Suprapubic skin (tissue), 4 donors: ENCODE data around the gene CYREN. TPM values are rescaled to one million over a fixed set of nuclear protein-coding genes. Genes with fewer than 3 reads are reported as not detected.
"Not testable (repeated sequence)": the region's sequence is repeated elsewhere in the genome, so short reads cannot be mapped to it uniquely, and the experiment has no call there.

Experiments
- DNase-seq, 2 donors: peaks; one replicate each; pipeline ENCODE4 v3.0.0-alpha.2; 2019; ENCODE audit warnings: low spot score in 2 of 2
- H3K27ac ChIP-seq: fragments of 200-600 bp; sonication (generic); one replicate; pipeline ENCODE4 v1.5.1; 2019
- H3K27me3 ChIP-seq: fragments of 200-600 bp; sonication (generic); one replicate; pipeline ENCODE4 v1.5.1; 2019
- H3K36me3 ChIP-seq: fragments of 200-600 bp; sonication (generic); one replicate; pipeline ENCODE4 v1.5.1; 2019
- H3K4me1 ChIP-seq: fragments of 200-600 bp; sonication (generic); one replicate; pipeline ENCODE4 v1.5.1; 2019
- H3K4me3 ChIP-seq: fragments of 200-600 bp; sonication (generic); one replicate; pipeline ENCODE4 v1.5.1; 2019; ENCODE audit warnings: mild to moderate bottlenecking
- H3K9me3 ChIP-seq: fragments of 200-600 bp; sonication (generic); one replicate; pipeline ENCODE4 v1.5.1; 2019
- EP300 ChIP-seq: sonication (generic); formaldehyde crosslinking; IDR thresholded peaks from one replicate; pipeline ENCODE4 v1.6.1; 2017; ENCODE audit warnings: antibody characterized with exemption
- POLR2A ChIP-seq, 2 donors: fragments of 450-650 bp; IDR thresholded peaks; one replicate each; pipeline ENCODE4 v1.6.1; 2017; ENCODE audit warnings: antibody characterized with exemption in 2 of 2, mild to moderate bottlenecking in 2 of 2, moderate library complexity in 2 of 2
- POLR2AphosphoS5 ChIP-seq, 3 donors: sonication (generic); formaldehyde crosslinking; IDR thresholded peaks; one replicate each; pipeline ENCODE4 v1.6.1; 2017; ENCODE audit warnings: antibody characterized with exemption in 3 of 3
- WGBS: methylation state at CpG from one replicate; pipeline ENCODE4 v1.1.5; 2018; 5-methylcytosine and 5-hydroxymethylcytosine counted together
- total RNA-seq, 4 donors: library from RNA; depleted of rRNA; stranded (reverse); fragments of >200 nt; gene quantifications; one replicate each; pipeline ENCODE4 v1.1.0, GENCODE V29; 2016
- TF ChIP-seq, protein P1 (sequence below), 2 donors: fragments of 200-600 bp in 1 of 2; fragments of 450-650 bp in 1 of 2; sonication (generic) in 1 of 2; IDR thresholded peaks; one replicate each; pipeline ENCODE4 v1.5.1; 2016 to 2019; ENCODE audit warnings: antibody characterized with exemption in 2 of 2, mild to moderate bottlenecking in 1 of 2, moderate library complexity in 1 of 2

CYREN gene
- total RNA-seq, 4 donors from 2014 or later, result 25.2 to 40.0 (median 32.4) TPM

DNA sequence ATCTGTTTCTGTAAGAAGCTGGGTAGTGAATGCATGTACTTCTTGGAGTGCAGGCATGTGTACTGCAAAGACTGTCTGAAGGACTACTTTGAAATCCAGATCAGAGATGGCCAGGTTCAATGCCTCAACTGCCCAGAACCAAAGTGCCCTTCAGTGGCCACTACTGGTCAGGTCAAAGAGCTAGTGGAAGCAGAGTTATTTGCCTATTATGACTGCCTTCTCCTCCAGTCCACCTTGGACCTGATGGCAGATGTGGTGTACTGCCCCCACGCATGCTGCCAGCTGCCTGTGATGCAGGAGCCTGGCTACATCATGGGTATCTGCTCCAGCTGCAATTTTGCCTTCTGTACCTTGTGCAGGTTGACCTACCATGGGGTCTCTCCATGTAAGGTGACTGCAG, 41.6 kb downstream of the CYREN start:
- no peak for TF ChIP-seq EP300
- H3K9me3 ChIP-seq, result no peaks in the 10 kb centered on the region
- H3K4me1 ChIP-seq, result no peaks in the 10 kb centered on the region
- no peak for DNase-seq
- no peak overlapping the region for H3K4me3 ChIP-seq
- WGBS, result 100% methylated on average over 1 of the region's 1 CpG
- no peak overlapping the region for H3K27ac ChIP-seq
- no peaks in the 10 kb centered on the region for H3K27me3 ChIP-seq
- H3K36me3 ChIP-seq, result no peaks in the 10 kb centered on the region

DNA sequence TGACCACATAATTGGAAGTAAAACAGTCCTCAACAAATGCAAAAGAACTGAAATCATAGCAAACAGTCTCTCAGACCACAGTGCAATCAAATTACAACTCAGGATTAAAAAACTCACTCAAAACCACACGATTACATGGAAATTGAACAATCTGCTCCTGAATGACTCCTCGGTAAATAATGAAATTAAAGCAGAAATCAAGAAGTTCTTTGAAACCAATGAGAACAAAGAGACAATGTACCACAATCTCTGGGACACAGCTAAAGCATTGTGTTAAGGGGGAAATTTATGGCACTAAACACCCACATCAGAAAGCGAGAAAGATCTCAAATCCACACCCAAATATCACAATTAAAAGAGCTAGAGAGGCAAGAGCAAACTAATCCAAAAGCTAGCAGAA, 45.9 kb downstream of the CYREN start:
- DNase-seq, H3K9me3 ChIP-seq, H3K4me3 ChIP-seq, H3K4me1 ChIP-seq, H3K36me3 ChIP-seq, H3K27ac ChIP-seq, H3K27me3 ChIP-seq: not testable (repeated sequence)
- 73% methylated on average over 3 of the region's 3 CpGs for WGBS

DNA sequence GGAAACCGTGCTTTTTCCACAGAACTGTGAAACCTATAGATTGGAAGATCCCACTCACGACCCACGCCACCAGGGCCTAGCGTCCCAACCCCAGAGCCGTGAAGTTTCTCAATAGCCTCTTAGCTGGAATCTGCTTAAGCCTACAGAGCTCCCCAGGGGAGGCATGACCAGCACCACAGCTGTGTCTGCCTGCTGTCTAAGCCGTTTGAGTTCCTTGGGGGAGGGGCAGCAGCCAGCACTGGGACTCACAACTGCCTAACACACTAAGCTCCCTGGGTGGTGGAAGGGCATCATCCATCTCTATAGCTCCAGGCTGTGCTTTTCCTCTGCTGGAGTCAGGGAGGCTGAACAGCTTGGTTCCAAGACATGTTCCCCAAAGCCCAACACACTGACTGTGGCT, 48.6 kb downstream of the CYREN start:
- Histone ChIP-seq H3K4me1 (no peaks in the 10 kb centered on the region), H3K27ac (no peak overlapping the region), H3K9me3 (peaks cover 5% of the 10 kb centered on the region), H3K27me3 (no peaks in the 10 kb centered on the region), H3K4me3 (no peak overlapping the region), H3K36me3 (no peaks in the 10 kb centered on the region)
- DNase-seq, result no peak
- TF ChIP-seq POLR2AphosphoS5 (IDR thresholded peaks at IDR 0.05) (no peak), POLR2A (IDR thresholded peaks at IDR 0.05) (no peak), EP300 (no peak)
- TF ChIP-seq, protein P1, sequence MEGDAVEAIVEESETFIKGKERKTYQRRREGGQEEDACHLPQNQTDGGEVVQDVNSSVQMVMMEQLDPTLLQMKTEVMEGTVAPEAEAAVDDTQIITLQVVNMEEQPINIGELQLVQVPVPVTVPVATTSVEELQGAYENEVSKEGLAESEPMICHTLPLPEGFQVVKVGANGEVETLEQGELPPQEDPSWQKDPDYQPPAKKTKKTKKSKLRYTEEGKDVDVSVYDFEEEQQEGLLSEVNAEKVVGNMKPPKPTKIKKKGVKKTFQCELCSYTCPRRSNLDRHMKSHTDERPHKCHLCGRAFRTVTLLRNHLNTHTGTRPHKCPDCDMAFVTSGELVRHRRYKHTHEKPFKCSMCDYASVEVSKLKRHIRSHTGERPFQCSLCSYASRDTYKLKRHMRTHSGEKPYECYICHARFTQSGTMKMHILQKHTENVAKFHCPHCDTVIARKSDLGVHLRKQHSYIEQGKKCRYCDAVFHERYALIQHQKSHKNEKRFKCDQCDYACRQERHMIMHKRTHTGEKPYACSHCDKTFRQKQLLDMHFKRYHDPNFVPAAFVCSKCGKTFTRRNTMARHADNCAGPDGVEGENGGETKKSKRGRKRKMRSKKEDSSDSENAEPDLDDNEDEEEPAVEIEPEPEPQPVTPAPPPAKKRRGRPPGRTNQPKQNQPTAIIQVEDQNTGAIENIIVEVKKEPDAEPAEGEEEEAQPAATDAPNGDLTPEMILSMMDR (IDR thresholded peaks at IDR 0.05), result no peak
- 72% methylated on average over 3 of the region's 6 CpGs for WGBS

GRCh38 chr7:135117096-135117495, 53.4 kb downstream of the CYREN start:
- 93% methylated on average over 1 of the region's 1 CpG for WGBS
- no peaks in the 10 kb centered on the region for H3K36me3 ChIP-seq
- no peaks in the 10 kb centered on the region for H3K27me3 ChIP-seq
- TF ChIP-seq, protein P1 (IDR thresholded peaks at IDR 0.05), result no peak
- no peak for TF ChIP-seq POLR2AphosphoS5 (IDR thresholded peaks at IDR 0.05)
- no peak for TF ChIP-seq EP300
- TF ChIP-seq POLR2A (IDR thresholded peaks at IDR 0.05), result no peak
- H3K4me3 ChIP-seq, result no peak overlapping the region
- H3K27ac ChIP-seq, result no peak overlapping the region
- DNase-seq, result no peak
- H3K9me3 ChIP-seq, result peaks cover 5% of the 10 kb centered on the region
- H3K4me1 ChIP-seq, result no peaks in the 10 kb centered on the region

Other genes starting within 250 kb of the CYREN start
- gene AGBL3, start 184.2 kb downstream of the CYREN start, total RNA-seq, result 1 to 10 TPM in 1 of 4 donors, under 1 TPM in 2, not detected in 1; 0.49 to 2.4 (median 0.94) TPM
- 10 to 100 TPM in 1 of 4 donors, 1 to 10 TPM in 3; 2.7 to 11.0 (median 4.7) TPM for gene TMEM140, start 22.6 kb downstream of the CYREN start, total RNA-seq
- gene WDR91, start 40.8 kb upstream of the CYREN start, total RNA-seq, result 10 to 100 TPM; 18.1 to 38.9 (median 29.4) TPM
- 1 to 10 TPM in 1 of 4 donors, not detected in 3; 6.8 TPM for gene STRA8, start 63.1 kb upstream of the CYREN start, total RNA-seq